ENCODE data around the gene PSMG2.

GRCh38 chr18:12702221-12703095 is at the start of gene PSMG2, which contains the start of gene CEP76:
- TF ChIP-seq CTCF (IDR thresholded peaks at IDR 0.05) (no peak), POLR2A (IDR thresholded peaks at IDR 0.05) (peak; percentile 70 to 79)
